Thyroid gland (tissue), 4 donors: Measurements from ENCODE around the gene TCERG1L.

Experiments used
- POLR2A ChIP-seq, 2 donors: fragments of 450-650 bp; IDR thresholded peaks; one replicate each; pipeline ENCODE4 v1.6.1; 2017; ENCODE audit warnings: antibody characterized with exemption in 2 of 2, mild to moderate bottlenecking in 2 of 2, moderate library complexity in 1 of 2
- TF ChIP-seq, protein P1 (sequence below), 6 experiments: fragments of 200-600 bp in 3 of 6; fragments of 450-650 bp in 3 of 6; sonication (generic) in 3 of 6; IDR thresholded peaks; one replicate each; pipeline ENCODE4 v1.5.1; 2016 to 2019; ENCODE audit warnings: antibody characterized with exemption in 6 of 6, mild to moderate bottlenecking in 2 of 6, inconsistent platforms in 1 of 6, moderate library complexity in 1 of 6

DNA sequence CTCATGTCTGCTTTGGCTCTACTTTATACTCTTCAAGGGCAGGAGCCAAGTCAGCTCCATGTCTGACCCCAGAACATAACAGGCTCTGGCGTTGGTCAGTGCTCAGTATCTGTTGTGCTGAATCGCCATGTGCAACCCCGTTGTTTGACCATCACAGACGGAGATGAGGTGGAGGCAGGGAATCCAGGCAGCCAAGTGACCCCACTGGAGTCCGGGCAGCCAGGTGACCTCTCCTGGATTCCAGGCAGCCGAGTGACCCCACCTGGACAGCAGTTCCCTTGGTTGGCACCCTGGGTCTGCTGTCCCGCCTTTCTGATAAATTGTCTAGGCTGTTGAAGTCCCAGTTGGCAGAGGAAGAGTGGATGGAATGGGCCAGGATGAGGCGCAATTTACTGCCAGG is 232.2 kb downstream of the TCERG1L start:
- TF ChIP-seq, protein P1, sequence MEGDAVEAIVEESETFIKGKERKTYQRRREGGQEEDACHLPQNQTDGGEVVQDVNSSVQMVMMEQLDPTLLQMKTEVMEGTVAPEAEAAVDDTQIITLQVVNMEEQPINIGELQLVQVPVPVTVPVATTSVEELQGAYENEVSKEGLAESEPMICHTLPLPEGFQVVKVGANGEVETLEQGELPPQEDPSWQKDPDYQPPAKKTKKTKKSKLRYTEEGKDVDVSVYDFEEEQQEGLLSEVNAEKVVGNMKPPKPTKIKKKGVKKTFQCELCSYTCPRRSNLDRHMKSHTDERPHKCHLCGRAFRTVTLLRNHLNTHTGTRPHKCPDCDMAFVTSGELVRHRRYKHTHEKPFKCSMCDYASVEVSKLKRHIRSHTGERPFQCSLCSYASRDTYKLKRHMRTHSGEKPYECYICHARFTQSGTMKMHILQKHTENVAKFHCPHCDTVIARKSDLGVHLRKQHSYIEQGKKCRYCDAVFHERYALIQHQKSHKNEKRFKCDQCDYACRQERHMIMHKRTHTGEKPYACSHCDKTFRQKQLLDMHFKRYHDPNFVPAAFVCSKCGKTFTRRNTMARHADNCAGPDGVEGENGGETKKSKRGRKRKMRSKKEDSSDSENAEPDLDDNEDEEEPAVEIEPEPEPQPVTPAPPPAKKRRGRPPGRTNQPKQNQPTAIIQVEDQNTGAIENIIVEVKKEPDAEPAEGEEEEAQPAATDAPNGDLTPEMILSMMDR (IDR thresholded peaks at IDR 0.05), result no peak
- TF ChIP-seq POLR2A (IDR thresholded peaks at IDR 0.05), result no peak
